Naive B cell (primary cell): ENCODE data around the gene NRG3. TPM values are rescaled to one million over a fixed set of nuclear protein-coding genes. Genes with fewer than 3 reads are reported as not detected.
"Not testable (repeated sequence)": the region's sequence is repeated elsewhere in the genome, so short reads cannot be mapped to it uniquely, and the experiment has no call there.

ENCODE experiments used
- ATAC-seq, 2 donors: fragments of 150-1000 bp; cut with Tn5 transposase; 2 replicates each; pipeline ENCODE4 v1.10.0; 2021; ENCODE audit warnings: low read depth in 2 of 2, mild to moderate bottlenecking in 2 of 2, moderate library complexity in 2 of 2
- DNase-seq: peaks from one replicate; pipeline ENCODE4 v3.0.0; 2022
- H3K27ac Mint-ChIP-seq, 6 donors: one replicate each; pipeline ENCODE4 v1.8.0; 2020 to 2022; ENCODE audit warnings: mild to moderate bottlenecking in 6 of 6, mixed read lengths in 6 of 6, moderate library complexity in 5 of 6, inconsistent platforms in 2 of 6
- H3K27me3 Mint-ChIP-seq, 3 donors: one replicate each; pipeline ENCODE4 v1.8.0; 2021 to 2022; ENCODE audit warnings: mixed read lengths in 3 of 3, mild to moderate bottlenecking in 1 of 3
- H3K36me3 Mint-ChIP-seq, 2 donors: one replicate each; pipeline ENCODE4 v1.8.0; 2020 to 2022; ENCODE audit warnings: mixed read lengths in 2 of 2, inconsistent platforms in 1 of 2, mild to moderate bottlenecking in 1 of 2
- H3K4me1 Mint-ChIP-seq, 3 donors: one replicate each; pipeline ENCODE4 v1.8.0; 2020 to 2022; ENCODE audit warnings: mixed read lengths in 3 of 3, inconsistent platforms in 1 of 3, mild to moderate bottlenecking in 1 of 3, moderate library complexity in 1 of 3
- H3K4me3 Mint-ChIP-seq, 8 donors: one replicate each; pipeline ENCODE4 v1.8.0; 2020 to 2022; ENCODE audit warnings: mild to moderate bottlenecking in 8 of 8, mixed read lengths in 8 of 8, moderate library complexity in 8 of 8, inconsistent platforms in 2 of 8
- H3K9me3 Mint-ChIP-seq, 7 donors: one replicate each; pipeline ENCODE4 v1.8.0; 2020 to 2022; ENCODE audit warnings: mixed read lengths in 7 of 7, mild to moderate bottlenecking in 5 of 7, inconsistent platforms in 2 of 7, moderate library complexity in 1 of 7
- polyA plus RNA-seq, 6 donors: library from polyadenylated mRNA; unstranded; fragments of 300-500 nt; fragmentation: Illumina TruSeq; gene quantifications; one replicate each; pipeline ENCODE4 v1.2.3, GENCODE V29; 2021; ENCODE audit warnings: low read depth in 6 of 6

The NRG3 gene
- polyA plus RNA-seq, 6 donors from 2014 or later, result not detected

DNA sequence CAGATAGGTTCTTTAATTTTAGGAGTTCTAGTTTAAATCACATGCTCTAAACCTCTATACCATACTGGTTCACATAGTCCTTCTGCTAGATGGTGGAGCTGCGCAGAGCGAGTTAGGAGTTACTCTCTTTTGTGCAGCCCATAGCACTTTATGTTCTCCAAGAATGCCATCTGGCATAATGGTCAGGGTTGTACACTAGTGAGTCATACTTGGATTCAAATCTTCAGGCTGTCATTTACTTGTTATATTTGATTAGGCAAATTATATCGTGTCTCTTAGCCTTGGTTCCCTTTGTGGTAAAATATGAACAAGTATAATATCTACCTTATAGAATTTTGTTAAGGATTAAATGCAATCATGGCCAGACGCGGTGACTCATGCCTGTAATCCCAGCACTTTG lies 1078.3 kb downstream of the NRG3 start:
- DNase-seq, result no peak
- no peaks in the 10 kb centered on the region for H3K4me1 Mint-ChIP-seq
- H3K36me3 Mint-ChIP-seq, result no peaks in the 10 kb centered on the region
- H3K4me3 Mint-ChIP-seq, result no peak overlapping the region
- no peak for ATAC-seq
- H3K27ac Mint-ChIP-seq, result no peak overlapping the region
- no peaks in the 10 kb centered on the region for H3K27me3 Mint-ChIP-seq
- peaks cover 0 to 16% (median 0%) of the 10 kb centered on the region in 7 donors for H3K9me3 Mint-ChIP-seq

DNA sequence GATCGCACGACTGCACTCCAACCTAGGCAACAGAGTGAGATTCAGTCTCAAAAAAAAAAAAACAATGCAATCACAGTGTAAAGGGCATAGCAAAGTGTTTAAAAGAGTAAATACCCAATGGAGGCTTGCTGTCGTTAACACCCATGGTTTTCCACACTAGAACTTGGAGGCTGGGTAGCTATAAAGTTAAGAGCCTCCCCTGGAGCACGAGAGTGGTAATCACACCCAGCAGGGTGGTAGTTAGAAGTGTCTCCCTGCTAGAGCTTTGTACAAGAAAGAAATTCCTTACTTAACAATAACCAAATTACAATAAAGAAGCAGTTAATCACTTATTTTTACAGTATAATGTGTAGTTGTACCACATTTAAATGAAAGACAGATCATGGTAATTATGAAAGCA lies 1078.9 kb downstream of the NRG3 start:
- Mint-ChIP-seq H3K9me3 (peaks cover 0 to 16% (median 0%) of the 10 kb centered on the region in 7 donors), H3K4me1 (no peaks in the 10 kb centered on the region), H3K36me3 (no peaks in the 10 kb centered on the region), H3K27me3 (no peaks in the 10 kb centered on the region), H3K27ac (no peak overlapping the region), H3K4me3 (no peak overlapping the region)
- DNase-seq, result no peak
- no peak for ATAC-seq

DNA sequence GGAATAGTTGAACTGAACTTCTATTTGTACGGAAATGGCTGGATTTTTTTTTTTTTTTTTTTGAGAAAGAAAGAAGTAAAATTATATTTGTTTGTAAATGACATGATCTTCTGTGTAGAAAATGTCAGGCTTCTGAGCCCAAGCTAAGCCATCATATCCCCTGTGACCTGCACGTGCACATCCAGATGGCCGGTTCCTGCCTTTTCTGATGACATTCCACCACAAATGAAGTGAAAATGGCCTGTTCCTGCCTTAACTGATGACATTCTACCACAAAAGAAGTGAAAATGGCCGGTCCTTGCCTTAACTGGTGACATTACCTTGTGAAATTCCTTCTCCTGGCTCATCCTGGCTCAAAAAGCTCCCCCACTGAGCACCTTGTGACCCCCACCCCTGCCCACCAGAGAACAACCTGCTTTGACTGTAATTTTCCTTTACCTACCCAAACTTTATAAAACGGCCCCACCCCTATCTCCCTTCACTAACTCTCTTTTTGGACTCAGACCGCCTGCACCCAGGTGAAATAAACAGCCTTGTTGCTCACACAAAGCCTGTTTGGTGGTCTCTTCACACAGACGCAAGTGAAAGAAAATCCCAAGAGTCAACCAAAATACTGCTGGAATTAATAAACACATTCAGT lies 1085.5 kb downstream of the NRG3 start:
- not testable (repeated sequence) for H3K27ac Mint-ChIP-seq, H3K27me3 Mint-ChIP-seq, ATAC-seq, DNase-seq, H3K4me3 Mint-ChIP-seq, H3K4me1 Mint-ChIP-seq, H3K36me3 Mint-ChIP-seq
- peaks cover 0 to 10% (median 2%) of the 10 kb centered on the region in 7 donors for H3K9me3 Mint-ChIP-seq

DNA sequence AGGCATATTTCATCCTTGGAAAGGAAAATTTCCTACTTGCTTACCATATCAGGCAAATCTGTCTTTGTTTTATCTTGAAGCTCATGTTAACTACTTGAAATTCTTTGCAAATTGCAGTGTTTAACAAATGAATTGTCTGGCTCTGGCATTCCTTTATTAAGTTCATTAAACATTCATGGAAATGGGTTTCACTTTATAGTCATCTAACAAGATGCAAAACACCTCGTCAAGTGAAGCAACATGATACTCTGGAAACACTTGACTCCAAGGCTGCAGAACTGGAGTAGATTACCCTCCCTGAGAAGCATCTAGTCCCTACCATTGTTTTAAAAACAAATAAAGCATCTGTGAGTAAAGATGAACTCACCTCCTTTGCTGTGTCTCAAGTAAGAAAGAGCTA lies 1086.9 kb downstream of the NRG3 start:
- no peak for DNase-seq
- no peak for ATAC-seq
- H3K36me3 Mint-ChIP-seq, result no peaks in the 10 kb centered on the region
- H3K27ac Mint-ChIP-seq, result no peak overlapping the region
- H3K9me3 Mint-ChIP-seq, result peaks cover 0 to 4% (median 2%) of the 10 kb centered on the region in 7 donors
- H3K4me1 Mint-ChIP-seq, result no peaks in the 10 kb centered on the region
- no peaks in the 10 kb centered on the region for H3K27me3 Mint-ChIP-seq
- H3K4me3 Mint-ChIP-seq, result no peak overlapping the region

DNA sequence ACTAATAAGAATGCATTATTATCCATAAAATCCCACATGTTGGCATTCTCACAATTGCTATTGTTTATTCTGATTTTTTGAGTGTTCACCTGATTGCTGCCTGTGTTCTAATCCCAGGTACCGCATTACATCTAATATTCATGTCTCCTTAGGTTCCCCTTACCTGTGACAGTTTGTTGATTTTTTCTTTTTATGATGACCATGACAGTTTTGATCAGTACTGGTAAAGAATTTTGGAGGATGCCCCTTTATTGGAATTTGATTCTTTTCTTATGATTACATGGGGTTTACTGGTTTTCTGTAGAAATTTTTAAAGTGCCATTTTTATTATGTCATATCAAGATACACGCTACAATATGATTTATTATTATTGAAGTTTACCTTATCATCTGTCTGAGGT lies 1091.1 kb downstream of the NRG3 start:
- Mint-ChIP-seq H3K4me3 (no peak overlapping the region), H3K27me3 (no peaks in the 10 kb centered on the region), H3K36me3 (no peaks in the 10 kb centered on the region), H3K9me3 (peaks cover 0 to 4% (median 0%) of the 10 kb centered on the region in 7 donors), H3K27ac (no peak overlapping the region), H3K4me1 (no peaks in the 10 kb centered on the region)
- DNase-seq, result no peak
- ATAC-seq, result no peak

DNA sequence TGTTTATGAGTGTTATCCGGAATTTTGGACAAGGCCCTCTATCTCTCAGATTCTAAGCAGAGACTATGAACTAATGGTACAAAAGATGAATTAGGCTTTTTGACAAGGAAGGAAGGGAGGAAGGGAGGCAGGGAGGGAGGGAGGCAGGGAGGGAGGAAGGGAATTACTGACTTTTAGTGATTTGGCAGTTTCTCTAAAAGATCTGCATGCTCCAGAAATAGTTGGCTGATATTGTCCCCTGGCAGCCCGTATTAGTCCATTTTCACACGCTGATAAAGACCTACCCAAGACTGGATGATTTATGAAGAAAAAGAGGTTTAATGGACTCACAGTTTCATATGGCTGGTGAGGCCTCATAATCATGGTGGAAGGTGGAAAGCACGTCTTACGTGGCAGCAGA lies 1093.5 kb downstream of the NRG3 start:
- Mint-ChIP-seq H3K27me3 (no peaks in the 10 kb centered on the region), H3K9me3 (peaks cover 0 to 2% (median 0%) of the 10 kb centered on the region in 7 donors), H3K4me3 (no peak overlapping the region), H3K27ac (no peak overlapping the region), H3K36me3 (no peaks in the 10 kb centered on the region), H3K4me1 (no peaks in the 10 kb centered on the region)
- DNase-seq (no peak), ATAC-seq (no peak)

DNA sequence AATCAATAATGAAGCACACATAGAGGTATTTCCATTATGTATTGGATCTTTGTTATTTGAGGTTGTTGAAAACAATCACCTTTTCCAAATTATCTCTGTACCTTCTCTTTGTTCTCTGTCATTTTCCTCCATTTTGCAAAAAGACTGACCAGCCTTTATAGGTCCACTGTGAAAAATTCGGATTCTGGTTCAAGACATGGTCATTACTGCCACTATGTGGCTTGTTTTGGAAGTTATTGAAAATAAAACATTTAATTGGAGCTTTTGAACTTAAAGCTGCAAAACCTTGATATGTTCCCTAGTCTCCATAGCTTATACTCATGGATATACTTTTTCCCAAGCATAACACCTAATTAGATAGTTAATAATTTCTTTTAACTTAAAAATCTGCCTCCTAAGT lies 1094.4 kb downstream of the NRG3 start:
- no peak for DNase-seq
- H3K27ac Mint-ChIP-seq, result no peak overlapping the region
- H3K4me1 Mint-ChIP-seq, result no peaks in the 10 kb centered on the region
- no peaks in the 10 kb centered on the region for H3K27me3 Mint-ChIP-seq
- ATAC-seq, result no peak
- no peaks in the 10 kb centered on the region for H3K36me3 Mint-ChIP-seq
- no peak overlapping the region for H3K4me3 Mint-ChIP-seq
- H3K9me3 Mint-ChIP-seq, result no peaks in the 10 kb centered on the region

DNA sequence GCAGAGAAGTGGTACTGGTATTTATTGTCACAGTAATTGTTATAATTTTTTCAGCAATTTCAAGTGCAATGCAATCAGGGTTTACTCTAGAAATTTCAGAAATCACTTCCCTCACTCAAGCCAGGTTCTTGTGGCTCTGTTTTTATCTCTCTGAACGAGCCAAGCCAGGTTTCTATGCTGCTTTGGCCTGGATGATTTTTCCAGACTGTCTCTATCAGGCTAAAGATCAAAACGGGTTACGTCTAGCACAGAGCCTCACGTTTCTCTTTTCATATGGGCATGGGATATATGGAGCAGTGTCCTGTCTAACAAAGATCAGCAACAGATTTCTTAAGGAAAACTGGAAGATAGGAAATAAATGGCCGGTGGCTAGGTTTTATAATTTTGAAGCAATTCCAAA lies 1105.3 kb downstream of the NRG3 start:
- no peak for ATAC-seq
- no peak overlapping the region for H3K27ac Mint-ChIP-seq
- DNase-seq, result no peak
- no peaks in the 10 kb centered on the region for H3K36me3 Mint-ChIP-seq
- no peaks in the 10 kb centered on the region for H3K4me1 Mint-ChIP-seq
- H3K4me3 Mint-ChIP-seq, result no peak overlapping the region
- H3K9me3 Mint-ChIP-seq, result peaks cover 0 to 8% (median 0%) of the 10 kb centered on the region in 7 donors
- H3K27me3 Mint-ChIP-seq, result no peaks in the 10 kb centered on the region

DNA sequence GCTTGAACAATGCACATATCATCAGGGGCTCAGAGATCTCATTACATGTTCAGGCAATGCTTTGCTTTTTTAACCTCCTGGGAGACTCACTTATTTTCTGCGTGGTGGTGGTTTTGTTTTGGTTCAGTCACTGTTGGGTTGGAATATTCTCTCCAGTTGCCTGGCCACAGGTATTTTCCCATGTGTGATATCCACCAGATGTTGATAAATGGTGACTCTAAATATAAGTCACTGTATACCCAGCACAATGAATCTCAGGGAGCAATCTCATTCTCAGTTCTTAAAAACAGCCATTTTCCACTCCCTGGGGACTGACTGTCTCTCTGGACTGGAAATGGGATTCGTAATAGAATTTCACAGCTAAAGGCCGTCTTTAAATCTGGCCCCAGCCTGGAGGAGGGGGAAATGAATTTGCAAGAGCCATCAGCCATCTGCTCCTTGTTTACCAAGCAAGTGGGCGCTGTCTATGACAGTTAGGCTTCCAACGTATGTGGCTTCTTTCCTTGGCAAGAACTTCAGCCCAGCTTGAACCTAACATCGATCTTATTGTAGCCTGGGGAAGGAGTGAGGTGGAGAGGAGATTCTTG lies 1106.2 kb downstream of the NRG3 start:
- H3K27me3 Mint-ChIP-seq, result no peaks in the 10 kb centered on the region
- no peak overlapping the region for H3K27ac Mint-ChIP-seq
- ATAC-seq (no peak), DNase-seq (no peak)
- H3K4me3 Mint-ChIP-seq, result no peak overlapping the region
- H3K36me3 Mint-ChIP-seq, result no peaks in the 10 kb centered on the region
- H3K9me3 Mint-ChIP-seq, result peaks cover 0 to 9% (median 0%) of the 10 kb centered on the region in 7 donors
- no peaks in the 10 kb centered on the region for H3K4me1 Mint-ChIP-seq

DNA sequence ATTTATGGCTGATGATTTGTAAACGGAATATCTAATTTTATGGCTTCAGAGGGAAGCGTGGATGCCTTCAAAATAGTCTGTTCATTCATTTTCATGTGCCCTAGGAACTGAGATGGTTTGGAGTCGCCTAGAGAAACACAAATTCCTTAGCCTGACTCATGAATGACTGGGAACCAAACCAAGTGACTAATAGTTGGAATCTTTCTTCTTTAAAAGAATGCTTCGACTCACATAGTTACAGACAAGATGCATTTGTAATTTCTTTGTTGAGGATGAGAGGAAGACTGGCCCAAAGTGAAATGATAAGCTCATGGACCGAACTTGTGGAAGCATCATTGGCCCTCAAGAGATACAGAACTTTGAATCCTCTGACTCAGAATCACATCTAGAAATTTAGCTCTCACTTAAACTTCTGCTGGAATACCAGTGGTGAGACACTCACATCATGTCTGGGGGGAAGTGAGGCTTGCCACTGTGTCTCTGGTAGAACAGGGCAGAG lies 1107.2 kb downstream of the NRG3 start:
- H3K4me3 Mint-ChIP-seq, result no peak overlapping the region
- H3K9me3 Mint-ChIP-seq, result peaks cover 0 to 8% (median 0%) of the 10 kb centered on the region in 7 donors
- ATAC-seq, result no peak

DNA sequence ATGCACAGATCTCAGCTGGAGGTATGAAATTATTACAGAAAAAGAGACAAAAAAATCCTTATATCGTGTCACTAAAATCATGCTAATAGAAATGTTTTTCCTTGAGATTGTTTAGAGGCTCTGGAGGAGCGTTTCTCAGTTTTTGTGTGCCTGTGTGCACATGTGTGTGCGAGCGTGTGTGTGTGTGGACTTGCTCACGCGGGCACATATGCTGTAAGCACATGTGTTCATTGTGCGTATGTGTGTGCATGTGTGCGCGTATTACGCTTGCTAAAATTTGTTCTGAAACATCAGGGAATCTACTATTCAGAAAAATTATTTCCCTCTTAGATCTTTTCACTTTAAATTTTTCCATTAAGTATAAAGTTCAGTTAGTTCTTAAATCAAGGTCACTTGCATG lies 1111.2 kb downstream of the NRG3 start:
- ATAC-seq (no peak), DNase-seq (no peak)
- Mint-ChIP-seq H3K27ac (no peak overlapping the region), H3K27me3 (no peaks in the 10 kb centered on the region), H3K4me1 (no peaks in the 10 kb centered on the region), H3K4me3 (no peak overlapping the region), H3K36me3 (no peaks in the 10 kb centered on the region), H3K9me3 (peaks cover 0 to 4% (median 0%) of the 10 kb centered on the region in 7 donors)

More for the DNA sequence above, 1107.2 kb downstream of the NRG3 start:
- no peaks in the 10 kb centered on the region for H3K36me3 Mint-ChIP-seq
- no peaks in the 10 kb centered on the region for H3K27me3 Mint-ChIP-seq
- no peak overlapping the region for H3K27ac Mint-ChIP-seq
- H3K4me1 Mint-ChIP-seq, result no peaks in the 10 kb centered on the region
- DNase-seq, result no peak

DNA sequence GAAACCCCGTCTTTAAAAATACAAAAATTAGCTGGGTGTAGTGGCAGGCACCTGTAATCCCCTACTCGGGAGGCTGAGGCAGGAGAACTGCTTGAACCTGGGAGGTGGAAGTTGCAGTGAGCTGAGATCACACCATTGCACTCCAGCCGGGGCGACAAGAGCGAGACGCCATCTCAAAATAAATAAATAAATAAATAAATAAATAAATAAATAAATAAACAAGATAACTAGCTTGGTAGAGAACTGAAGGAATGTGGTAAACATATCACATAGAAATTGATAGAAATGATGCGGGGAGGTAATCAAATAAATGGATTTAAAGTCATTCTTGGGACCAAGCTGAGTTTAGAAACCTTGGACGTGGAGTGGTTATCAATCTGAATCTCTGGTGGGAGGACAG lies 1131.5 kb downstream of the NRG3 start:
- not testable (repeated sequence) for H3K27ac Mint-ChIP-seq, ATAC-seq, H3K36me3 Mint-ChIP-seq, H3K4me3 Mint-ChIP-seq, H3K27me3 Mint-ChIP-seq, H3K4me1 Mint-ChIP-seq, DNase-seq
- H3K9me3 Mint-ChIP-seq, result peaks cover 0 to 16% (median 2%) of the 10 kb centered on the region in 7 donors

DNA sequence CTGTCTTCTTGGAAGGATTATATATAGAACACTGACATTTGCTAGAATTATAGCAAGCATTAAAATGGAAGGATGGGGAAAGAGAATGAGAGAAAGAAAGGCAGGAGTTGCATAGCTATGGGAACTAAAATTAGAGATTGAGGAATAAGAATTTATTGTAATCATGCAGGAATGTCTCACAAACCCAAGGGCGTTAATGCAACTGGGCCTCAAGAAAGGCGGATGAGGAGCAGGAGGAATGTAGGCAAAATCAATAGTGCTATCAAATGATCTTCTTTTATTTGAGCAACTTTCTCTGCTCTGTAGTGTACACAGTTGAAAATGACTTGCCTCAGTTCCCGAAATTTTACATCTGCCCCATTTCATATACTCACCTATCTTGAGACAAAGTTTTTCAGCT lies 1132.5 kb downstream of the NRG3 start:
- Mint-ChIP-seq H3K9me3 (peaks cover 0 to 9% (median 2%) of the 10 kb centered on the region in 7 donors), H3K27me3 (no peaks in the 10 kb centered on the region), H3K4me1 (no peaks in the 10 kb centered on the region), H3K36me3 (no peaks in the 10 kb centered on the region), H3K27ac (no peak overlapping the region), H3K4me3 (no peak overlapping the region)
- ATAC-seq (no peak), DNase-seq (no peak)

DNA sequence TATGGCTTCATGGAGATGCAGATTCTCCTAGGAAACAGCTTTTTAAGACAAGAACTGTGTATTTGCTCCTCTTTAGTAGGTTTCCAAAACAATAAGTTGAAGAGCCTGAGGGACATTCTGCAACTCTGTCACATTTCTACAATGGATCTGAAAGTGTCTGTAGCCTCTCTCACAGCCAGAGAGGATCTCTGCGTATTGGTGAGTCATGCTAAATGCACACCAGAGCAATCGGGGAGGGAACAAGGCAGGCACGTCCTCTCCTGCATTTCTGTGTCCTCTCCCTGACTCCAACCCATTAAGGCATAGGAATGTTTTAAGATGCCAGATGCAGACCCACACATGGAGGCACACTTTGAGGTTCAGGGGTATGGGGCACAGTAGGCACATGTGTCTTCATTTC lies 1137.9 kb downstream of the NRG3 start:
- Mint-ChIP-seq H3K36me3 (no peaks in the 10 kb centered on the region), H3K27ac (no peak overlapping the region), H3K9me3 (peaks cover 0 to 6% (median 3%) of the 10 kb centered on the region in 7 donors), H3K4me3 (no peak overlapping the region), H3K4me1 (no peaks in the 10 kb centered on the region), H3K27me3 (no peaks in the 10 kb centered on the region)
- no peak for ATAC-seq
- no peak for DNase-seq
